Ramos (cell line): ENCODE results near the gene PGAM4.

Experiments used
- in situ Hi-C: fragments of 300-500 bp; cut with MboI; formaldehyde crosslinking; loops from one replicate; pipeline ENCODE4 v1.14.3; 2022; ENCODE audit warnings: low sequenced_read_pairs; ENCODE audit not compliant: unreplicated experiment

The PGAM4 gene

GRCh38 chrX:77935886-77936285, 33.6 kb downstream of the PGAM4 start:
- in situ Hi-C loops: no loop called here

- in situ Hi-C loops: no loop called here
Observed at GRCh38 chrX:77930581-77930980, 38.9 kb downstream of the PGAM4 start.

GRCh38 chrX:77925764-77926163, 43.7 kb downstream of the PGAM4 start:
- in situ Hi-C loops: no loop called here

- in situ Hi-C loops: loop anchor here (25.0 kb wide), 1 partner anchor 188 kb away; the partner anchor contains the start of gene PGK1
Observed at GRCh38 chrX:77924320-77924859, 45.0 kb downstream of the PGAM4 start.

- in situ Hi-C loops: loop anchor here (25.0 kb wide), 1 partner anchor 190 kb away; the partner anchor contains the start of gene PGK1
Observed at GRCh38 chrX:77922787-77923186, 46.7 kb downstream of the PGAM4 start.

- in situ Hi-C loops: loop anchor here (25.0 kb wide), 1 partner anchor 193 kb away; the partner anchor contains the start of gene PGK1
Observed at GRCh38 chrX:77919370-77919769, 50.1 kb downstream of the PGAM4 start.

- in situ Hi-C loops: loop anchor here (25.0 kb wide), 1 partner anchor 194 kb away; the partner anchor contains the start of gene PGK1
Observed at GRCh38 chrX:77918568-77918967, 50.9 kb downstream of the PGAM4 start.
